ENCODE results near the gene SRSF6.
"Not testable (repeated sequence)": the region's sequence is repeated elsewhere in the genome, so short reads cannot be mapped to it uniquely, and the experiment has no call there.

SRSF6 gene

GRCh38 chr20:43420192-43420591, 37.5 kb upstream of the SRSF6 start:
- Histone ChIP-seq H3K4me3 (no peak overlapping the region), H3K9me3 (peaks cover 0 to 15% (median 15%) of the 10 kb centered on the region in 3 donors), H3K27me3 (peaks cover 0 to 3% of the 10 kb centered on the region in 2 donors), H3K27ac (no peak overlapping the region), H3K36me3 (no peaks in the 10 kb centered on the region), H3K4me1 (no peaks in the 10 kb centered on the region)
- DNase-seq = no peak
- intact Hi-C loops (cut with DNase I; ENCODE audit: low total_unique reads) = no loop called here
- no peak for TF ChIP-seq CTCF (IDR thresholded peaks at IDR 0.05)

- H3K4me3 ChIP-seq; H3K27ac ChIP-seq; H3K36me3 ChIP-seq; H3K4me1 ChIP-seq; DNase-seq; H3K27me3 ChIP-seq; intact Hi-C loops (cut with DNase I; ENCODE audit: low total_unique reads): not testable (repeated sequence)
- peaks cover 0 to 15% (median 15%) of the 10 kb centered on the region in 3 donors for H3K9me3 ChIP-seq
Measured at GRCh38 chr20:43420913-43421312, 36.8 kb upstream of the SRSF6 start.

DNA sequence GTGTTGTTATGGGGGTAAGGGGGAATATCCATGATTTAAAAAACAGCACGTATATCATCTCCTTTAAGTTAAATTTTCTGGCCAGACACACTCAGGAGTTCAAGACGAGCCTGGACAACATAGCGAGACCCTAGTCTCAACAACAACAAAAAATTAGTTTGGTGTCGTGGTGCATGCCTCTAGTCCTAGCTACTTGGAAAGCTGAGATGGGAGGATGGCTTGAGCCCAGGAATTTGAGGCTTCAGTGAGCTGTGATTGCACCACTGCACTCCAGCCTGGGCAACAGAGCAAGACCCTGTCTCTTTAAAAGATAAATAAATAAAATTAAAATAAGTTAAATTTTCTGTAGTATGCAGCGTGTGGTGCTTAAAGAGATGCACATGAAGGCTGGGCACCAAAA, 31.5 kb upstream of the SRSF6 start:
- no peaks in the 10 kb centered on the region for H3K4me1 ChIP-seq
- H3K36me3 ChIP-seq = no peaks in the 10 kb centered on the region
- no peaks in the 10 kb centered on the region for H3K9me3 ChIP-seq
- TF ChIP-seq CTCF (IDR thresholded peaks at IDR 0.05) = no peak
- H3K27me3 ChIP-seq = peaks cover 0 to 7% of the 10 kb centered on the region in 2 donors
- H3K27ac ChIP-seq = no peak overlapping the region
- no peak for DNase-seq
- intact Hi-C loops (cut with DNase I; ENCODE audit: low total_unique reads) = no loop called here
- H3K4me3 ChIP-seq = no peak overlapping the region

DNA sequence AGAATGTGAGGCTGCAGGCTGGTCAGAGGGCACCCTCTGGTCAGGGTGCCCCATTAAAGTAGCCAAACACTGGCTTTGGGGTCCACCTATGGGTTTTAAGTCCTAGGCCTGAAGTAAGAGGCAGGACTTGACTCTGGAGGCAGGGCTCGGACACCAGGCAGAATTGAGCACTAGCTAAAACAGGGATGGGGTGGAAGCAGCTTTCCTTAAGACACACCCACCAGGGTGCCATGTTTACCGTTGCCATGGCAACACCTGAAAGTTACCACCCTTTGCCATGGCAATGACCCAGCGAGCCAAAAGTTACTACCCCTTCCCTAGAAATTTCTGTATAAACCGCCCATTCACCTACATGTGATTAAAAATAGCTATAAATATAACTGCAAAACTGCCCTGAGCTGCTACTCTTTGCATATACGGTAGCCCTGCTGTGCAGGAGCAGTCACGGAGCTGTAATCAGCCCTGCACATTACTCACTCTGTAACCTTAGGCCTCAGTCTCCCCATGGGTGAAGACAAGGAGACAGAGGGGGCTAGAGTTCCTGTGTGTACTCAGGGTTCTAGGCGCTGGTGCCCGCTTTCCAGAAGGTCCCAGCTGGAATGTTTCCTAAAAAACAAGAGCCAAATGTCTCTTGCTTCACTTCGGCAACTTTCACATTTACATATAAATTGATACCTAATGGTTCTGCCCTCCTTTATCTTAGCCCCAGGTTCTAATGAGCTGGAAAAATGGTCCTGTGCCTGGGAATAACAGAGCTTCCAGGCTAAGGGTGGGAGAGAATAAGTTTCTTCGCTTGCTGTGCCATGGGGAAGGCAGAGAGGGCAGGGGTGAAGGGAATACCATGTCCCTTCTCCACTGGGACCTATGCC, 27.2 kb upstream of the SRSF6 start:
- H3K9me3 ChIP-seq = no peaks in the 10 kb centered on the region
- no peak overlapping the region for H3K27ac ChIP-seq
- TF ChIP-seq CTCF (IDR thresholded peaks at IDR 0.05) = no peak
- intact Hi-C loops (cut with DNase I; ENCODE audit: low total_unique reads) = no loop called here
- no peak overlapping the region for H3K4me3 ChIP-seq
- DNase-seq = no peak
- no peaks in the 10 kb centered on the region for H3K36me3 ChIP-seq
- peaks cover 0 to 5% of the 10 kb centered on the region in 2 donors for H3K27me3 ChIP-seq
- H3K4me1 ChIP-seq = no peaks in the 10 kb centered on the region

DNA sequence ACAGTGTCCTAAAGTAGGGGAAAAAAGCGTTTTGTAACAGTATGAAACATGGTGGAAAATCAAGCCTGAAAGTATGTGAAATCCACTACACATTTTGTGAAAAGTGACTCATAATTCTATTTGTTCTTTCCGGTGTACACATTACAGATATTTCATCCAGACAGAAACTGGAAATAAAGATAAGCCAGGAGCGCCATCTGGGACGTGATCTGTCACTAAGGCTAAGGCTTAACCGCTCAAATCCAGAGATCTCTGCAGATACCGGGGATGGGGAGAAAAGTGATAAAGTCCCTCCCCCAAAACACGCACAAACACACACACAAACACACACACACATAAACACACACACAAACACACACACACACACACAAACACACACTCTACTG, 26.6 kb upstream of the SRSF6 start:
- no peak overlapping the region for H3K27ac ChIP-seq
- peaks cover 0 to 7% of the 10 kb centered on the region in 2 donors for H3K27me3 ChIP-seq
- intact Hi-C loops (cut with DNase I; ENCODE audit: low total_unique reads) = no loop called here
- no peak for DNase-seq
- no peak overlapping the region for H3K4me3 ChIP-seq
- TF ChIP-seq CTCF (IDR thresholded peaks at IDR 0.05) = no peak
- no peaks in the 10 kb centered on the region for H3K36me3 ChIP-seq
- H3K9me3 ChIP-seq = no peaks in the 10 kb centered on the region
- H3K4me1 ChIP-seq = no peaks in the 10 kb centered on the region

GRCh38 chr20:43432498-43432897, 25.2 kb upstream of the SRSF6 start:
- TF ChIP-seq CTCF (IDR thresholded peaks at IDR 0.05) = no peak
- DNase-seq = no peak
- H3K36me3 ChIP-seq = no peaks in the 10 kb centered on the region
- H3K27me3 ChIP-seq = peaks cover 0 to 7% of the 10 kb centered on the region in 2 donors
- no peak overlapping the region for H3K27ac ChIP-seq
- intact Hi-C loops (cut with DNase I; ENCODE audit: low total_unique reads) = no loop called here
- no peaks in the 10 kb centered on the region for H3K9me3 ChIP-seq
- no peak overlapping the region for H3K4me3 ChIP-seq
- H3K4me1 ChIP-seq = no peaks in the 10 kb centered on the region
